Activated B cell treated with CpG ODN at 0.5 μM for 24 hours (primary cell): ENCODE data around the gene RGS1. TPM values are rescaled to one million over a fixed set of nuclear protein-coding genes. Genes with fewer than 3 reads are reported as not detected.

Source experiments
- ATAC-seq: fragments of 200-7000 bp; cut with Tn5 transposase; one replicate; pipeline ENCODE4 v1.10.0; 2021; ENCODE audit warnings: low read depth, mild to moderate bottlenecking, moderate library complexity
- CTCF ChIA-PET: fragments of 350-600 bp; sonication (Branson Sonifier 250); formaldehyde crosslinking; loops from one replicate; lab custom pipeline; 2021; ENCODE audit warnings: antibody characterized with exemption; lab: Charles Lee
- POLR2A ChIA-PET: fragments of 350-600 bp; sonication (Branson Sonifier 250); formaldehyde crosslinking; loops from one replicate; lab custom pipeline; 2021; ENCODE audit warnings: antibody characterized with exemption; lab: Charles Lee
- DNase-seq: peaks from one replicate; pipeline ENCODE4 v3.0.0; 2022
- H3K27ac Mint-ChIP-seq: one replicate; pipeline ENCODE4 v1.8.0; 2020; ENCODE audit warnings: mixed read lengths
- H3K27me3 Mint-ChIP-seq: one replicate; pipeline ENCODE4 v1.8.0; 2021; ENCODE audit warnings: mixed read lengths
- H3K36me3 Mint-ChIP-seq: one replicate; pipeline ENCODE4 v1.8.0; 2021; ENCODE audit warnings: low read depth, mixed read lengths
- H3K4me1 Mint-ChIP-seq: one replicate; pipeline ENCODE4 v1.8.0; 2021; ENCODE audit warnings: mixed read lengths
- H3K4me3 Mint-ChIP-seq: one replicate; pipeline ENCODE4 v1.8.0; 2020; ENCODE audit warnings: mild to moderate bottlenecking, mixed read lengths
- H3K9me3 Mint-ChIP-seq: one replicate; pipeline ENCODE4 v1.8.0; 2020; ENCODE audit warnings: mixed read lengths
- intact Hi-C: fragments of 100-400 bp; cut with micrococcal nuclease; formaldehyde crosslinking; loops from one replicate; pipeline ENCODE4 v1.15.1; 2024
- total RNA-seq: library from RNA; stranded (reverse); gene quantifications from 2 replicates; pipeline ENCODE4 v1.2.3, GENCODE V29; 2022
- TF ChIP-seq, protein P1 (sequence below): fragments of 200-600 bp; IDR thresholded peaks from one replicate; pipeline ENCODE4 v1.8.0; 2022; ENCODE audit warnings: antibody characterized with exemption, mild to moderate bottlenecking

RGS1 gene
- total RNA-seq: 52.9 and 56.8 TPM in 2 replicates

GRCh38 chr1:192575499-192576189 lies at the start of gene RGS1:
Gene RGS1, plus strand, starts transcription at chr1:192575773. Its CDS starts 20 bp downstream, at chr1:192575793.
- no peaks in the 10 kb centered on the region for H3K27me3 Mint-ChIP-seq
- peaks cover 8% of the 10 kb centered on the region for H3K9me3 Mint-ChIP-seq
- intact Hi-C loops: loop anchor here (1.0 to 2.0 kb wide), 10 partner anchors 20 to 546 kb away; partner anchors contain the start of genes RO60 and UCHL5
- H3K36me3 Mint-ChIP-seq: peaks cover 49% of the 10 kb centered on the region
- ChIA-PET CTCF (no interaction called here), POLR2A (interaction anchor here (1.6 kb wide), 1 partner anchor 37 kb away, joined by 5 read pairs; no protein-coding TSS in a partner anchor)
- TF ChIP-seq, protein P1, sequence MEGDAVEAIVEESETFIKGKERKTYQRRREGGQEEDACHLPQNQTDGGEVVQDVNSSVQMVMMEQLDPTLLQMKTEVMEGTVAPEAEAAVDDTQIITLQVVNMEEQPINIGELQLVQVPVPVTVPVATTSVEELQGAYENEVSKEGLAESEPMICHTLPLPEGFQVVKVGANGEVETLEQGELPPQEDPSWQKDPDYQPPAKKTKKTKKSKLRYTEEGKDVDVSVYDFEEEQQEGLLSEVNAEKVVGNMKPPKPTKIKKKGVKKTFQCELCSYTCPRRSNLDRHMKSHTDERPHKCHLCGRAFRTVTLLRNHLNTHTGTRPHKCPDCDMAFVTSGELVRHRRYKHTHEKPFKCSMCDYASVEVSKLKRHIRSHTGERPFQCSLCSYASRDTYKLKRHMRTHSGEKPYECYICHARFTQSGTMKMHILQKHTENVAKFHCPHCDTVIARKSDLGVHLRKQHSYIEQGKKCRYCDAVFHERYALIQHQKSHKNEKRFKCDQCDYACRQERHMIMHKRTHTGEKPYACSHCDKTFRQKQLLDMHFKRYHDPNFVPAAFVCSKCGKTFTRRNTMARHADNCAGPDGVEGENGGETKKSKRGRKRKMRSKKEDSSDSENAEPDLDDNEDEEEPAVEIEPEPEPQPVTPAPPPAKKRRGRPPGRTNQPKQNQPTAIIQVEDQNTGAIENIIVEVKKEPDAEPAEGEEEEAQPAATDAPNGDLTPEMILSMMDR: no peak
- ATAC-seq (peak; percentile 87), DNase-seq (peak; percentile 56)
- peaks cover 66% of the 10 kb centered on the region for H3K4me1 Mint-ChIP-seq
- peak within 1 kb of the TSS; percentile 94 for H3K27ac Mint-ChIP-seq
- peak within 1 kb of the TSS; percentile 88 for H3K4me3 Mint-ChIP-seq

DNA sequence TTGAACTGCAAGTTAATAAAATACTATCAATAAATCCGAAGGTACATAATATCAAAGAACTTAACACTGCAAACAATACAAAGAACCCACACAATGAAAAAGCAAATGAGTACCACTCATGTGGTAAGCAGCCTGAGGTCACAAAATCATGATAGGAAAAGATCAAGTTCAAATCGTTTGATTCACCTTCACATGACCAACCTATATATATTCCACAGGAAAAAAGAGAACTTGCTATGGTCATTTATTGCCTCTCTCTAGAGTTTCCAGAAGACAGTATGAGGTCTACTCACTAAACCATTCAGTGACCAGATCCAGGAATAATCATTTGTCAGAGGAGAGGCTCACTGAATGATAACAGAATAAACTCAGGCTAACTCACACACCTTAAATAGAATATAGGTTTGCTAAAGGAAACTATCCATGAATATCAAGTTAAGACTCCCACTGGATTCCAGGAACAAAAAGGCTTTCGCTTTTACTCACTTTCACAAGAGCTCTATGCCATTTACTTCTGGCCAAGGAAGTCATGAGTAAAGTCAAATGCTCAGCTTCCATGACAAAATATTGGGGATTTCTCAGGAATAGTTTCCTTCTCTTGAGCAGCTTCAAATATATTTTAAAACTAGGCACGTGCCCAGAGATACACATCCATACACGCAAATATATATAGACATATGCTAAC lies 48.3 kb upstream of the RGS1 start:
- CTCF ChIA-PET: no interaction called here
- POLR2A ChIA-PET: no interaction called here
- Mint-ChIP-seq H3K27me3 (no peaks in the 10 kb centered on the region), H3K27ac (no peak overlapping the region), H3K4me1 (peaks cover 28% of the 10 kb centered on the region), H3K36me3 (no peaks in the 10 kb centered on the region), H3K4me3 (no peak overlapping the region), H3K9me3 (no peaks in the 10 kb centered on the region)
- TF ChIP-seq, protein P1: no peak
- no peak for DNase-seq
- no peak for ATAC-seq
- intact Hi-C loops: no loop called here

GRCh38 chr1:192527950-192528349 lies 47.6 kb upstream of the RGS1 start:
- TF ChIP-seq, protein P1: no peak
- no peak overlapping the region for H3K4me3 Mint-ChIP-seq
- ATAC-seq (no peak), DNase-seq (no peak)
- no peak overlapping the region for H3K27ac Mint-ChIP-seq
- H3K36me3 Mint-ChIP-seq: no peaks in the 10 kb centered on the region
- ChIA-PET POLR2A (interaction anchor here (0.6 to 1.3 kb wide), 2 partner anchors 11 kb away, joined by 3 to 5 read pairs; no protein-coding TSS in a partner anchor), CTCF (no interaction called here)
- no peaks in the 10 kb centered on the region for H3K9me3 Mint-ChIP-seq
- H3K4me1 Mint-ChIP-seq: peaks cover 28% of the 10 kb centered on the region
- H3K27me3 Mint-ChIP-seq: no peaks in the 10 kb centered on the region
- intact Hi-C loops: no loop called here

GRCh38 chr1:192529031-192529755 lies 46.4 kb upstream of the RGS1 start:
- TF ChIP-seq, protein P1: no peak
- H3K4me1 Mint-ChIP-seq: peaks cover 28% of the 10 kb centered on the region
- CTCF ChIA-PET: interaction anchor here (1.0 to 1.8 kb wide), 3 partner anchors 12 to 80 kb away, joined by 3 to 7 read pairs (median 4); no protein-coding TSS in a partner anchor
- no peaks in the 10 kb centered on the region for H3K9me3 Mint-ChIP-seq
- no peaks in the 10 kb centered on the region for H3K36me3 Mint-ChIP-seq
- ATAC-seq: no peak
- no peak for DNase-seq
- H3K4me3 Mint-ChIP-seq: no peak overlapping the region
- H3K27ac Mint-ChIP-seq: no peak overlapping the region
- POLR2A ChIA-PET: interaction anchor here (0.7 to 1.3 kb wide), 2 partner anchors 12 to 13 kb away, joined by 3 read pairs; no protein-coding TSS in a partner anchor
- H3K27me3 Mint-ChIP-seq: no peaks in the 10 kb centered on the region
- intact Hi-C loops: no loop called here
